Small intestine (tissue), 16 donors: ENCODE results near the gene MS4A6E. TPM values are rescaled to one million over a fixed set of nuclear protein-coding genes. Genes with fewer than 3 reads are reported as not detected.
"Not testable (repeated sequence)": the region's sequence is repeated elsewhere in the genome, so short reads cannot be mapped to it uniquely, and the experiment has no call there.

Experiments used
- DNase-seq, 2 donors: peaks; one replicate each; pipeline versions ENCODE4 v3.0.0 to v3.0.0-alpha.2; 2013
- FAIRE-seq: peaks from 2 replicates; lab custom pipeline; 2012; peaks lifted over from hg19 to GRCh38; lab: Jason Lieb, UNC
- H3K27ac ChIP-seq, 3 donors: one replicate each; pipeline ENCODE4 v1.5.1; 2013; ENCODE audit warnings: low read length in 2 of 3, mild to moderate bottlenecking in 2 of 3, control low read depth in 1 of 3, inconsistent platforms in 1 of 3, low read depth in 1 of 3, moderate library complexity in 1 of 3
- H3K27me3 ChIP-seq, 3 donors: one replicate each; pipeline ENCODE4 v1.6.1; 2013; ENCODE audit warnings: low read length in 3 of 3, inconsistent platforms in 1 of 3; ENCODE audit not compliant: control insufficient read depth in 3 of 3, insufficient read depth in 3 of 3
- H3K36me3 ChIP-seq, 3 donors: one replicate each; pipeline ENCODE4 v1.6.1; 2013; ENCODE audit warnings: low read length in 3 of 3, inconsistent platforms in 1 of 3, low read depth in 1 of 3, mild to moderate bottlenecking in 1 of 3, moderate library complexity in 1 of 3; ENCODE audit not compliant: control insufficient read depth in 3 of 3, insufficient read depth in 2 of 3
- H3K4me1 ChIP-seq, 3 donors: one replicate each; pipeline ENCODE4 v1.6.1; 2013; ENCODE audit warnings: low read length in 2 of 3, inconsistent platforms in 1 of 3, low read depth in 1 of 3, mild to moderate bottlenecking in 1 of 3, moderate library complexity in 1 of 3; ENCODE audit not compliant: control insufficient read depth in 3 of 3, insufficient read depth in 2 of 3
- H3K4me3 ChIP-seq, 3 donors: one replicate each; pipeline ENCODE4 v1.5.1; 2013; ENCODE audit warnings: low read length in 3 of 3, control low read depth in 1 of 3, inconsistent platforms in 1 of 3, low read depth in 1 of 3, mild to moderate bottlenecking in 1 of 3, moderate library complexity in 1 of 3
- H3K9me3 ChIP-seq, 2 donors: one replicate each; pipeline ENCODE4 v1.6.1; 2013; ENCODE audit warnings: low read depth in 1 of 2, low read length in 1 of 2; ENCODE audit not compliant: control insufficient read depth in 2 of 2, insufficient read depth in 1 of 2
- WGBS, 3 donors: extraction: QIAGEN DNeasy Blood & Tissue Kit; methylation state at CpG; one replicate each; pipeline ENCODE4 v1.1.7; 2013; 5-methylcytosine and 5-hydroxymethylcytosine counted together
- long read RNA-seq, 10 donors: transcript quantifications; one replicate each; lab custom pipeline, GENCODE V29; 2026
- polyA plus RNA-seq, 4 donors: library from polyadenylated mRNA; stranded (reverse) in 3 of 4; unstranded in 1 of 4; fragments of 200-250 nt in 3 of 4; fragments of 120-200 nt in 1 of 4; gene quantifications; one replicate each; pipeline versions ENCODE4 v1.2.1 to v1.2.3, GENCODE V29; 2013
- donor health status: healthy with polysubstance abuse.
- donor health status: control.
- donor health status: control.
- donor health status: Bipolar disorder and iron deficiency.
- donor health status: healthy.

MS4A6E gene
- polyA plus RNA-seq, result under 1 TPM in 1 of 4 donors, not detected in 3; 0.18 TPM
- long read RNA-seq, donor 1, result 0 reads
- long read RNA-seq, donor 2, result 0 reads
- long read RNA-seq, donor 3, result 0 reads
- long read RNA-seq, donor 4, result 0 reads
- long read RNA-seq, donor 5, result 0 reads
- long read RNA-seq, donor 6, result 0 reads
- long read RNA-seq, donor 7, result 0 reads
- long read RNA-seq, donor 8, result 0 reads
- long read RNA-seq, donor 9, result 0 reads
- long read RNA-seq, donor 10, result 0 reads

DNA sequence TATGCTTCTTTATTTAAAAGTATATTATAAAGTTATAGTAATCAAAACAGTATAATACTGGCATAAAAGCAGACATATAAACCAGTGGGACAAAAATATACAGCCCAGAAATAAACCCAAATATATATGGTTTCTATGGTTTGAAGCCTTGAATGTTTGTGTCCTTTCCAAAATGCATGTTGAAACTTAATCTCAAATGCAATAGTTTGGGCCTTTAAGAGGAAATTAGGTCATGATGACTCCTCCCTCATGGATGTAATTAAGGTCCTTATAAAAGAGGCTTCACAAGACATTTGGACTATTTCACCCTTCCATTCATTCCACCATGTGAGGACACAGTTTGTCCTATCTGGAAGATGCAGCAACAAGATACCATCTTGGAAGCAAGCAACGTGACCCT is at the start of gene MS4A6E:
Gene MS4A6E (plus strand): TSS at position 301 of the 400 bp plus-strand sequence. CDS start 7,641 bp downstream, outside the sequence.
- no peak within 1 kb of the TSS for H3K27ac ChIP-seq
- no peaks in the 10 kb centered on the region for H3K4me1 ChIP-seq
- no peaks in the 10 kb centered on the region for H3K36me3 ChIP-seq
- no peak for DNase-seq
- WGBS, 3 donors, result 0 to 71% (median 34%) methylated on average over 1 of the region's 1 CpG
- H3K4me3 ChIP-seq, result no peak within 1 kb of the TSS
- peaks cover 0 to 3% of the 10 kb centered on the region in 2 donors for H3K9me3 ChIP-seq
- FAIRE-seq, result no peak
- H3K27me3 ChIP-seq, result no peaks in the 10 kb centered on the region

DNA sequence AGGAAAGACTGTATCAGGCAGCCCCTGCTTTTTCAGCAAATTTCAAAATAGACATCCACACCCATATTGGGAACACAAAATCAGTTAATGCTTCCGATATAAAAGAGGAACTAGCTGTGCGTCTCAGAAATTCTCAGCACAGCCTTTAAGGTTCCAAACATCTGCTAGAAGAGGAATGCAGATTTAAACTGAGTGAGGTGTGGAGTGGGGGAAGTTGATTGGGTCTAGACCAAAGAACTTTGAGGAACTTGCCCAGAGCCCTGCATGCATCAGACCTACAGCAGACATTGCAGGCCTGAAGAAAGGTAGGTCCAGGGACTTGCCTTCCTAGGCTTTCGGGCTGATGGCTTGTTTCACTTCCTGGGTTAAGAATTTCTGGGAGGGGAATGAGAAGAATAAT is 46.6 kb upstream of the MS4A6E start, which contains the start of gene MS4A4A:
Gene MS4A4A (plus strand): TSS at position 255 of the 400 bp plus-strand sequence. CDS start 10 bp downstream, at position 265.
- Histone ChIP-seq H3K4me1 (no peaks in the 10 kb centered on the region), H3K9me3 (no peaks in the 10 kb centered on the region), H3K27me3 (no peaks in the 10 kb centered on the region), H3K27ac (peak within 1 kb of the TSS in 1 of 3 donors; percentile 68), H3K4me3 (no peak within 1 kb of the TSS), H3K36me3 (no peaks in the 10 kb centered on the region)
- FAIRE-seq (no peak), DNase-seq (no peak)
- WGBS, 3 donors, result 70 to 91% (median 84%) methylated on average over 3 of the region's 3 CpGs

DNA sequence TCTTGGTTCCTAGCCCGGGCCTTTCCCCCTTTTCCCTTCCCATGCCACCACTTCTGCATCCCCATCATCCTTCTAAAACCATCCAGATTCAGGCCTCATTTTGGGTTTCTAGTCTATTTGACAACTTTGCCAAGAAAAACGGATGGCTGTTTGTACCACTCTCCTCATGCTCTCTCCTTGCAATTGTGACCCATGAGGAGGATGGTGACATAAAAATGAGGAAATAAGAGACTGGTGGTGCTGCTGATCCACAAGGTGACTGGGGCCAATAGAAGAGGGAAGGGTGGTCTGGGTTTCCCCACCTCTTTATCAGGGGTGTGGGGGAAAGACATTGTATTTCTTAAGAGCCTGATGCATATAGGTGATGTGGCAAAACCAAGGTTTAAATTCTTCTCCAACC is 45.6 kb upstream of the MS4A6E start:
- H3K27me3 ChIP-seq, result no peaks in the 10 kb centered on the region
- H3K9me3 ChIP-seq, result no peaks in the 10 kb centered on the region
- FAIRE-seq, result no peak
- H3K4me1 ChIP-seq, result no peaks in the 10 kb centered on the region
- H3K4me3 ChIP-seq, result no peak overlapping the region
- WGBS, 3 donors, result 43 to 52% (median 48%) methylated on average over 2 of the region's 2 CpGs
- DNase-seq, result no peak
- H3K27ac ChIP-seq, result no peak overlapping the region
- H3K36me3 ChIP-seq, result no peaks in the 10 kb centered on the region

DNA sequence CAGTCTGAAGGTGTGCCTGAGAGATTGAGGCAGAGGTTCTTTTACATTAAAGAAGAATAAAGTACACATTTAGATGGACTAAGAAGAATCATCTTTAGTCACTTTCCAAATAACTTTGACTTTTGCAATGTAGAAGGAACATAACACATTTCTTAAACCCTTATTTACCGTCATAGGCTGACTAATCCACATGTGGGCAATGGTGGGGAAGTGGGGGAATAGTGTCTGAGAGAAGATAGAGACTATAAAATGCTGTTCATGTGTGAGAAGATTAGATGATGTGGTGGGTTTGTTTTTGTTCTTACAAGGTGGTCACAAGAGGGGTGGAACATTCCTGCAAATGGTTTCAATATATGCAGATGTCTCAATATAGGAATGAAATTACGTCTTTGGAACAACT is 44.8 kb upstream of the MS4A6E start:
- H3K4me3 ChIP-seq, result no peak overlapping the region
- H3K9me3 ChIP-seq, result no peaks in the 10 kb centered on the region
- no peaks in the 10 kb centered on the region for H3K4me1 ChIP-seq
- no peak overlapping the region for H3K27ac ChIP-seq
- DNase-seq (no peak), FAIRE-seq (no peak)
- no peaks in the 10 kb centered on the region for H3K27me3 ChIP-seq
- no peaks in the 10 kb centered on the region for H3K36me3 ChIP-seq
- 80 to 90% (median 84%) methylated on average over 2 of the region's 2 CpGs for WGBS, 3 donors

GRCh38 chr11:60285411-60286126 is 41.5 kb upstream of the MS4A6E start:
- H3K4me3 ChIP-seq, H3K9me3 ChIP-seq, H3K36me3 ChIP-seq, DNase-seq, H3K4me1 ChIP-seq, FAIRE-seq, H3K27ac ChIP-seq, H3K27me3 ChIP-seq: not testable (repeated sequence)
- 66 to 78% (median 66%) methylated on average over 7 of the region's 7 CpGs for whole genome bisulfite sequencing, 3 donors

GRCh38 chr11:60288531-60288930 is 38.5 kb upstream of the MS4A6E start:
- WGBS, 3 donors, result 88 to 100% (median 94%) methylated on average over 1 of the region's 1 CpG
- Histone ChIP-seq H3K9me3 (no peaks in the 10 kb centered on the region), H3K36me3 (no peaks in the 10 kb centered on the region), H3K27me3 (no peaks in the 10 kb centered on the region), H3K4me3 (no peak overlapping the region), H3K4me1 (no peaks in the 10 kb centered on the region), H3K27ac (no peak overlapping the region)
- no peak for FAIRE-seq
- DNase-seq, result no peak

- 71 to 92% (median 89%) methylated on average over 2 of the region's 2 CpGs for WGBS, 3 donors
These were observed 34.9 kb upstream of the MS4A6E start for GRCh38 chr11:60292145-60292544.

GRCh38 chr11:60301178-60301577 is 25.9 kb upstream of the MS4A6E start:
- Histone ChIP-seq H3K4me1 (no peaks in the 10 kb centered on the region), H3K27me3 (no peaks in the 10 kb centered on the region), H3K4me3 (no peak overlapping the region), H3K9me3 (no peaks in the 10 kb centered on the region), H3K27ac (no peak overlapping the region), H3K36me3 (no peaks in the 10 kb centered on the region)
- 76 to 81% (median 79%) methylated on average over 3 of the region's 3 CpGs for WGBS, 3 donors
- no peak for FAIRE-seq
- no peak for DNase-seq

More at GRCh38 chr11:60292145-60292544, 34.9 kb upstream of the MS4A6E start:
- H3K4me3 ChIP-seq, result no peak overlapping the region
- no peak for DNase-seq
- no peaks in the 10 kb centered on the region for H3K9me3 ChIP-seq
- H3K27me3 ChIP-seq, result no peaks in the 10 kb centered on the region
- H3K4me1 ChIP-seq, result no peaks in the 10 kb centered on the region
- H3K27ac ChIP-seq, result no peak overlapping the region
- no peak for FAIRE-seq
- H3K36me3 ChIP-seq, result no peaks in the 10 kb centered on the region
